Common myeloid progenitor, CD34-positive (primary cell): Measurements from ENCODE around the gene CTBP2.

ENCODE experiments used
- CTCF ChIA-PET: fragments of 350-600 bp; sonication (Branson Sonifier 250); formaldehyde crosslinking; loops from one replicate; lab custom pipeline; 2021; ENCODE audit warnings: antibody characterized with exemption; lab: Charles Lee
- POLR2A ChIA-PET: fragments of 350-600 bp; sonication (Branson Sonifier 250); formaldehyde crosslinking; loops from one replicate; lab custom pipeline; 2021; ENCODE audit warnings: antibody characterized with exemption; lab: Charles Lee
- DNase-seq, 3 donors: peaks; one replicate each; pipeline versions ENCODE4 v3.0.0 to v3.0.0-alpha.2; 2013
- H3K27ac ChIP-seq, 2 experiments: 1 replicate in 1 of 2; 2 replicates in 1 of 2; pipeline ENCODE4 v1.7.0; 2013; ENCODE audit warnings: inconsistent platforms in 2 of 2, low read length in 2 of 2, mild to moderate bottlenecking in 2 of 2, low read depth in 1 of 2, moderate library complexity in 1 of 2; ENCODE audit not compliant: severe bottlenecking in 2 of 2, insufficient read depth in 1 of 2, poor library complexity in 1 of 2
- H3K27me3 ChIP-seq, 5 experiments: replicated peaks in 2 of 5; 1 replicate in 3 of 5; 2 replicates in 2 of 5; pipeline versions ENCODE4 v1.6.1 to v1.7.0; 2013; ENCODE audit warnings: low read length in 4 of 5, mild to moderate bottlenecking in 2 of 5, moderate library complexity in 2 of 5, inconsistent platforms in 1 of 5; ENCODE audit not compliant: insufficient read depth in 5 of 5, control insufficient read depth in 4 of 5
- H3K36me3 ChIP-seq, 4 experiments: 1 replicate in 2 of 4; 2 replicates in 2 of 4; pipeline versions ENCODE4 v1.6.1 to v1.7.0; 2013; ENCODE audit warnings: low read length in 3 of 4, control low read depth in 1 of 4, mild to moderate bottlenecking in 1 of 4; ENCODE audit not compliant: control insufficient read depth in 4 of 4, insufficient read depth in 4 of 4
- H3K4me1 ChIP-seq, 4 experiments: 1 replicate in 3 of 4; 2 replicates in 1 of 4; pipeline versions ENCODE4 v1.6.1 to v1.7.1; 2013; ENCODE audit warnings: low read length in 3 of 4, mild to moderate bottlenecking in 3 of 4, control low read depth in 1 of 4, inconsistent platforms in 1 of 4, moderate library complexity in 1 of 4; ENCODE audit not compliant: control insufficient read depth in 4 of 4, insufficient read depth in 4 of 4; ENCODE audit errors: control extremely low read depth in 1 of 4
- H3K4me3 ChIP-seq, 7 experiments: 1 replicate in 4 of 7; 2 replicates in 3 of 7; pipeline versions ENCODE4 v1.5.1 to v1.7.0; 2013; ENCODE audit warnings: mild to moderate bottlenecking in 7 of 7, low read length in 6 of 7, moderate library complexity in 6 of 7, inconsistent platforms in 2 of 7, low read depth in 2 of 7, control low read depth in 1 of 7; ENCODE audit not compliant: insufficient read depth in 4 of 7, control insufficient read depth in 1 of 7; ENCODE audit errors: extremely low read depth in 1 of 7
- H3K9me3 ChIP-seq, 5 experiments: 1 replicate in 4 of 5; 2 replicates in 1 of 5; pipeline versions ENCODE4 v1.6.1 to v1.7.1; 2013; ENCODE audit warnings: low read length in 4 of 5, mild to moderate bottlenecking in 2 of 5, inconsistent platforms in 1 of 5, low read depth in 1 of 5, moderate library complexity in 1 of 5; ENCODE audit not compliant: control insufficient read depth in 4 of 5, insufficient read depth in 2 of 5; ENCODE audit errors: control extremely low read depth in 1 of 5
- WGBS: methylation state at CpG from one replicate; pipeline ENCODE4 v1.1.5; 2013; ENCODE audit not compliant: insufficient coverage; 5-methylcytosine and 5-hydroxymethylcytosine counted together

The CTBP2 gene

DNA sequence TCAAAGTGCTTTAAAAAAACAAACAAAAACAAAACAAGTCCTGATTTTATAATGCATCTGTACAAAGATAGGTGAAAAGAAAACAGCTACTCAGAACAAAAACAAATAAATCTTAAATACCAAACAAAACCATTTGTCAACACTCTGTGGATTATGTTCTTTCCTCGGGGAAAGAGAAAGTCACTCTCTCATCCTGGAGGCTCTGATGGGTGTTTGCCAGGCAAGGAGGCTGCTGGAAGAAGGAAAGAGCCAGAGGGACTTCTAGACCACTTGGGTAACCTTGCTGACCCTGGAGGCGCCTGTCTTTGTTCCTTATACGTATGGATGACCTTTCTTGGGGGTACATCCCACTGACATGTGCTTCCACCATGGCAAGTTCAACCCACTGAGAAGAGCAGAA, 125.7 kb downstream of the CTBP2 start:
- POLR2A ChIA-PET: no interaction called here
- CTCF ChIA-PET: interaction anchor here (1.3 to 3.8 kb wide), 5 partner anchors 11 to 42 kb away, joined by 6 to 15 read pairs (median 7); no protein-coding TSS in a partner anchor
- H3K27me3 ChIP-seq: no peaks in the 10 kb centered on the region
- H3K9me3 ChIP-seq: no peaks in the 10 kb centered on the region
- peaks cover 7 to 50% (median 43%) of the 10 kb centered on the region in 4 experiments for H3K36me3 ChIP-seq
- no peak for DNase-seq
- no peaks in the 10 kb centered on the region for H3K4me1 ChIP-seq
- WGBS: 90% methylated on average over 1 of the region's 3 CpGs
- no peak overlapping the region for H3K4me3 ChIP-seq
- H3K27ac ChIP-seq: peak overlapping the region in 1 of 2 experiments; percentile 17

DNA sequence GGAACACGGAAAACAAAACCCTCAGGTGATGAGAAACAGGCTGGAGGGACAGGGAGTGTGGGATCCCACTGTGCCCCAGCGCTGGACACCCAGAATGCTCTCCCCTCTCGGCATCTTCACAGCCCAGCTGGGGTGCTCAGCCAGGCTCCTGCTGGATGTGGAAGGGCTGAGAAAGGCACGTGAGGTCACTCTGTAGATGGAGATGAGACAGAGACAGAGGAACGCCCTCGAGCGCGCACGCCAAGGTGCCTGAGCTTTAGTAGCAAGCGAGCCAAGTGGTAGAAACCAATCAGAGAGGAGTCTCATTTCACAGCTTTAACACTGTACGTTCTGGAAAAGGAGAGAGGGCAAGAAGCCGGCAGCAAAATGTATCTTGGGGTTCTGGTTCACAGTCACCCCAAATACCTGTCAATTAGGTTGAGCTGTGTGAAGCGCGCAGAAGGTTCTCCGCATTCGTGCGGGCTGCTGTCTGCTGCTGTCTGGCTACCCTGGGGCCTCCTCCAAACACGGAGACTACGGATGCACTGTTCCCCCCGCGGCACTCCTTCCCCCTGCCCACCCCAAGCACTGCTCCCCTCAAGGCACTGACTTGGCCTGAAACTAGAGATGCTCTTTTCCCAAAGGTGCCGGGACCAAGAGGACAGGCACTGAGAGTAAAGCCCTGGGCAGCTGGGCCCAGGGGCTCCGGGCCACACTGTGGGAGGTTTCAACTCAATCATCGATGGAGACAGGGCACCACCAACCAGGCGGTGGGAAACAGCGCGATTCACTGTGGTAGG, 127.0 kb downstream of the CTBP2 start:
- no peak overlapping the region for H3K4me3 ChIP-seq
- 96% methylated on average over 27 of the region's 27 CpGs for WGBS
- POLR2A ChIA-PET: no interaction called here
- H3K27me3 ChIP-seq: no peaks in the 10 kb centered on the region
- peaks cover 7 to 50% (median 42%) of the 10 kb centered on the region in 4 experiments for H3K36me3 ChIP-seq
- no peaks in the 10 kb centered on the region for H3K9me3 ChIP-seq
- H3K27ac ChIP-seq: peak overlapping the region in 1 of 2 experiments; percentile 8
- CTCF ChIA-PET: no interaction called here
- no peak for DNase-seq
- no peaks in the 10 kb centered on the region for H3K4me1 ChIP-seq

- no peak overlapping the region for H3K27ac ChIP-seq
- peaks cover 4 to 46% (median 39%) of the 10 kb centered on the region in 4 experiments for H3K36me3 ChIP-seq
- no peaks in the 10 kb centered on the region for H3K4me1 ChIP-seq
- no peaks in the 10 kb centered on the region for H3K27me3 ChIP-seq
- CTCF ChIA-PET: interaction anchor here (1.3 kb wide), 1 partner anchor 15 kb away, joined by 3 read pairs; no protein-coding TSS in a partner anchor
- WGBS: 91% methylated on average over 7 of the region's 15 CpGs
- H3K4me3 ChIP-seq: no peak overlapping the region
- H3K9me3 ChIP-seq: no peaks in the 10 kb centered on the region
- DNase-seq: no peak
- POLR2A ChIA-PET: no interaction called here
Observed at GRCh38 chr10:125032474-125033020, 127.8 kb downstream of the CTBP2 start.

DNA sequence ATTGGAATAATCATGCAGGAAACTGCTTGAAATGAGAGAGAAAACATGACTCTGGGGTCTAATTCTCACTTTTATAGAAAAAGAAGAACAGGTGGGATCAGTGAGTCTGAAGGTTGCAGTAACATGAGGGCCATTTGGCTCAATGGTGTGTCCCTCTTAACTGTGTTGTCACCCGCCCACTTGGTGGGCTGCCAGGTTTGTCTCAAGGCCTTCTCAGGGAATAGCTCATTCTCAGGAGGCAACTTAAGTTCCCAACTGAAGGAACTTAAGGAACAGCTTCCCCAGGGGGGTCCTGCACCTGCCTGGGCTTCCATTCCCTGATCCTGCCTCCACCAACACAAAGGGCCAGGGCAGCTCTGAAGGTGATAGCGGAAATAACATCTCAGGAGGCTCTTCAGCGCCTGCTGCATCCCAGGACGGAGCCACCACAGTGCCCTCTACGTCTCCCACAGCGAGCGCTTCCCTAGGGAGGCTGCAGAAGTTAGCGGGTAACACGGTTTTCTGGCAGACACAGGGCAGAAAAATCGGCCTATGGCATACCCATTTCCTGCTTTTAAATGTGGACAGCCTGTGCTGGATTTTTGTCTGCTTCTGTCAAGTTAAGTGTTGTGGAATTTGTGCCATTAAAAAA, 129.7 kb downstream of the CTBP2 start:
- H3K4me1 ChIP-seq: no peaks in the 10 kb centered on the region
- ChIA-PET CTCF (interaction anchor here (1.0 to 1.1 kb wide), 2 partner anchors 10 to 17 kb away, joined by 3 to 4 read pairs; no protein-coding TSS in a partner anchor), POLR2A (no interaction called here)
- 98% methylated on average over 8 of the region's 10 CpGs for WGBS
- H3K27me3 ChIP-seq: no peaks in the 10 kb centered on the region
- no peak overlapping the region for H3K27ac ChIP-seq
- H3K36me3 ChIP-seq: peaks cover 0 to 49% (median 44%) of the 10 kb centered on the region in 4 experiments
- no peak for DNase-seq
- H3K9me3 ChIP-seq: no peaks in the 10 kb centered on the region
- H3K4me3 ChIP-seq: no peak overlapping the region

- Histone ChIP-seq H3K27ac (no peak overlapping the region), H3K27me3 (no peaks in the 10 kb centered on the region), H3K4me3 (no peak overlapping the region), H3K9me3 (no peaks in the 10 kb centered on the region), H3K36me3 (peaks cover 0 to 46% (median 39%) of the 10 kb centered on the region in 4 experiments), H3K4me1 (no peaks in the 10 kb centered on the region)
- POLR2A ChIA-PET: no interaction called here
- 95% methylated on average over 6 of the region's 7 CpGs for WGBS
- CTCF ChIA-PET: interaction anchor here (1.0 to 1.2 kb wide), 3 partner anchors 9 to 25 kb away, joined by 3 to 4 read pairs (median 3); no protein-coding TSS in a partner anchor
- DNase-seq: no peak
Observed at GRCh38 chr10:125029584-125030242, 130.7 kb downstream of the CTBP2 start.

- ChIA-PET POLR2A (no interaction called here), CTCF (interaction anchor here (1.1 to 1.7 kb wide), 5 partner anchors 12 to 35 kb away, joined by 3 to 6 read pairs (median 3); no protein-coding TSS in a partner anchor)
- H3K36me3 ChIP-seq: peaks cover 0 to 51% (median 41%) of the 10 kb centered on the region in 4 experiments
Observed at GRCh38 chr10:125027871-125028869, 132.2 kb downstream of the CTBP2 start.

More at GRCh38 chr10:125027871-125028869, 132.2 kb downstream of the CTBP2 start:
- no peak overlapping the region for H3K4me3 ChIP-seq
- H3K9me3 ChIP-seq: no peaks in the 10 kb centered on the region
- H3K4me1 ChIP-seq: no peaks in the 10 kb centered on the region
- WGBS: 98% methylated on average over 16 of the region's 17 CpGs
- no peak overlapping the region for H3K27ac ChIP-seq
- DNase-seq: no peak
- H3K27me3 ChIP-seq: no peaks in the 10 kb centered on the region
